Subcutaneous adipose tissue (tissue), 4 donors: Measurements from ENCODE around the gene IL1RAPL2. TPM values are rescaled to one million over a fixed set of nuclear protein-coding genes. Genes with fewer than 3 reads are reported as not detected.

Source experiments
- total RNA-seq, 4 donors: library from RNA; depleted of rRNA; stranded (reverse); fragments of >200 nt; gene quantifications; one replicate each; pipeline ENCODE4 v1.1.0, GENCODE V29; 2016
- TF ChIP-seq, protein P1 (sequence below): fragments of 450-650 bp; IDR thresholded peaks from one replicate; pipeline ENCODE4 v1.5.1; 2016; ENCODE audit warnings: low read depth, mild to moderate bottlenecking, control low read depth, antibody characterized with exemption, moderate library complexity

Gene IL1RAPL2
- total RNA-seq, 4 donors from 2014 or later: 0.17 TPM; not detected in 3

DNA sequence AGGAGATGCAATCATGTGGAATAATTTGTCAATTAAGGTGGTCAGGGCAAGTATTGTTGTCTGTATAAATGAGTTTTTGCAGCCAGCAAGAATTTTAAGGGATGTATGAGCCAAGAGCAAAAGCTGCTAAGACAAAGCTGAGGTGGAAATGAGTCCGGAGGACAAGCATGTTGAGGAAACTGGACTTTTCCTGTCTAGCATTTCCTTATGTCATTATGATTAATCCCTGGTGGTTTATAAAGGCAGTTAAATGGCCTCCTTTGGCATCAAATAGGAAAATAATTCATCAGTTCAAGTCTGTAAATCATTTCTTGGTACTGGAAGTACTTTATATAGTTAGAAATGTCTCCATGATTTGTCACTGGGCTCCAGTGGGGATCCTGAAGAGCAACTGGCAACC, 716.1 kb downstream of the IL1RAPL2 start:
- TF ChIP-seq, protein P1, sequence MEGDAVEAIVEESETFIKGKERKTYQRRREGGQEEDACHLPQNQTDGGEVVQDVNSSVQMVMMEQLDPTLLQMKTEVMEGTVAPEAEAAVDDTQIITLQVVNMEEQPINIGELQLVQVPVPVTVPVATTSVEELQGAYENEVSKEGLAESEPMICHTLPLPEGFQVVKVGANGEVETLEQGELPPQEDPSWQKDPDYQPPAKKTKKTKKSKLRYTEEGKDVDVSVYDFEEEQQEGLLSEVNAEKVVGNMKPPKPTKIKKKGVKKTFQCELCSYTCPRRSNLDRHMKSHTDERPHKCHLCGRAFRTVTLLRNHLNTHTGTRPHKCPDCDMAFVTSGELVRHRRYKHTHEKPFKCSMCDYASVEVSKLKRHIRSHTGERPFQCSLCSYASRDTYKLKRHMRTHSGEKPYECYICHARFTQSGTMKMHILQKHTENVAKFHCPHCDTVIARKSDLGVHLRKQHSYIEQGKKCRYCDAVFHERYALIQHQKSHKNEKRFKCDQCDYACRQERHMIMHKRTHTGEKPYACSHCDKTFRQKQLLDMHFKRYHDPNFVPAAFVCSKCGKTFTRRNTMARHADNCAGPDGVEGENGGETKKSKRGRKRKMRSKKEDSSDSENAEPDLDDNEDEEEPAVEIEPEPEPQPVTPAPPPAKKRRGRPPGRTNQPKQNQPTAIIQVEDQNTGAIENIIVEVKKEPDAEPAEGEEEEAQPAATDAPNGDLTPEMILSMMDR: no peak

DNA sequence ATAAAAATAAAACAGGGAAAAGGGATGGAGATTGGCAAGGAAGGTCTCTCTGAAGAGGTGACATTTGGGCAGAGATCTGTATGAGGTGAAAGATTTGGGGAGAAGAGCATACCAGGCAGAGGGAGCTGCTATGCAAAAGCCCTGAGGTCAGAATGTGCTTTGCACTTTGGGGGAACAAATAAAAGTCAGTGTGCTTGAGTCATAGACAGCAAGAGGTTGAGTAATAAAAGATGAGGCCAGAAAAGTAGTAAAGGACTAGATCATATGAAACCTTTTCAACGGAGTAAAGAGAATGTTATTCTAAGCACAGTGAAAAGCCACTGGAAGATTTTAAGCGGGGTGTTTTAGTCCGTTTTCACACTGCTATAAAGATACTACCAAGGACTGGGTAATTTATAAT, 731.0 kb downstream of the IL1RAPL2 start:
- TF ChIP-seq, protein P1: no peak

DNA sequence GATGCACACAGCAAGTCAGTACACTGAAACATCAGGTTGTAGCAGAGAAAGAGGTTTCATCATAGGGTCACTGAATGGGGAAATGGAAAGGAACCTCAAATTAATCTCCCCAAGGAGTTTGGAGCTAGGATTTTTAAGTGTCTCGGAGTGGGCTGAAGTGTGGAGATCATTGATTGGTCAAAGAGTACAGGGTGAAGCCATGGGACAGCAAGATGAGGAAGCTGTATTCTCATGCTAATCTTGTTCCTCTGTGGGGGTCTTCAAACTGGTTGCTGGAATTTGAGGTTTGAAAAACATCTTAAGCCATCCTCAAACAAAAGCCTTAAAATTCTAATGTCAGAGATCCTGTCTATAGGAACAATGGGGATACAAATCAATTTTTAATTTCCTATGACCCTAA, 733.3 kb downstream of the IL1RAPL2 start:
- TF ChIP-seq, protein P1: no peak

DNA sequence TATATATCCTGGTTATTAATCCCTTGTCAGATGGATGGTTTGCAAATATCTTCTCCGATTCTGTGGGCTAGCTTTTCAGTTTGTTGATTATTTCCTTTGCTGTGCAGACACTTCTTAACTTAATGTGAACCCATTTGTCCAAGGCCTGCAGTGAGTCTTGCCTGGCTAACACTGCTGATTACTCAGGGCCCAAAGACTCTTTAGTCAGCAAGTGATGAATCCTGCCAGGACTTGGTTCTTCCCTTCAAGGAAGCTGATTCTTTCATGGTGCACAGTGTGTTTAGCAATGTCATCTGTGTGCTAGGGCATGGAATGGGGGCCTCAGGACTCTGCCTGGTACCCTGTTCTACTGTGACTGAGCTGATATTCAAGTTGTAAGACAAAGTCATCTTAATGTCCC, 736.2 kb downstream of the IL1RAPL2 start:
- TF ChIP-seq, protein P1: no peak

DNA sequence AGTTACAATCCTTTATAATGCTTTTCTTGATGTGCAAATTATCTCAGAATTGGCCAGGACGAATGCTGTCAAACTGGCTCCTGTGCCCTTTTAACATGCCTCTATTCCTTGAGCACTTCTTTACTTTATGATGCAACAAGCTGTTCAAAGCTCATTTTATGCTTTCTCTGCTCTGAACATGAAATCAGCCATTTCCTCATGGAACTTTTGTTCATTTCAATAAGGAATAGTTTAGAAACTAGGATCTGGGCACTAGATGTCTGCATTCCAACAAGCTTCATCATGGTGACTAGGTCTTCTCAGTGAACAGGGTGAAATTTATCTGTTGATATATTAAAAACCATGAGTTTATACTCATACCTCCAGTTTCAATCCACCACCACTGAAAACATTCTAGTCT, 741.8 kb downstream of the IL1RAPL2 start:
- TF ChIP-seq, protein P1: no peak

DNA sequence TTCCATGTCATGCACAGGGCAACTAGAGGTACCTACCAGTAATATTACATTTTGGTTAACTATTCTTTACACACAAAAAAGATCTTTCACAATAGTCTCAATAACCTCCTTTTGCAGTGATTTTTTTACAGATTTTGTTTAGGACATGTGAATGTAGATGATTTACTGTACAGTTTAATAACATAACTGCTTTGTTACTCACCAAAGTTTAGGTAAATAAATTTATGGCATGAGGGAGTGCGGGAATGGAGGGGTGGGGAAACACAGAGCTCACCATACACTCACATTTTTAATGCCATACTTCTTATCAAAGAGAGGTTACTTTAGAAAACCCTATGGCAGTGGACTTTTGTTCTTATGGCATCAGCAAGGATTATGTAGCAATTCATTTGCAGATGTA, 747.6 kb downstream of the IL1RAPL2 start:
- TF ChIP-seq, protein P1: no peak

DNA sequence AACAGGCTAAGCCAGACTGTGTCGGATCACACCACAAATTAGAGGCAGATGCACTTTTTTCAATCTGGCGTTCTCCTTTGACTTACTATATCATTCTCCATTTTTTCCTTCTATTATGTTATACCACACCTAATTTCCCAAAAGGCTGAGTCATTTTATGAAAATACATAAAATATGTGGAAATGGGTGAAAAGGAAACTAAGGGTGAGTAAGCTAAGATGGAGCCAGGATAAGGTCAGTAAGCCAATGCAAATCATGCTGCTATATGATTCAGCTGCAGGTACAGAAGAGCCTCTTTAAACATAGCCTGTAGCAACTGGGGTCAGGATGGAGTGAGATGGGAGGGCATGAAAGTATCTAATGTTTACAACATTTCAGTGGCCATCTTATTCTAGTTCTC, 748.5 kb downstream of the IL1RAPL2 start:
- TF ChIP-seq, protein P1: no peak
